Measurements from ENCODE around the gene SNPH. TPM values are rescaled to one million over a fixed set of nuclear protein-coding genes. Genes with fewer than 3 reads are reported as not detected.

Gene SNPH
- polyA plus RNA-seq, 2 of the 4 experiments (the other 2 are of a cell fraction): 1.1 to 5.2 TPM

- Histone ChIP-seq H3K4me2 (no peak overlapping the region), H3K4me3 (no peak overlapping the region), H3K9me3 (no peaks in the 10 kb centered on the region), H3K27ac (no peak overlapping the region), H3K4me1 (peaks cover 5% of the 10 kb centered on the region; the same call in 1 of the 3 replicates)
- CTCF ChIA-PET: interaction anchor here (0.8 to 1.6 kb wide), 3 partner anchors 117 to 183 kb away, joined by 3 to 5 read pairs (median 5); no protein-coding TSS in a partner anchor
- TF ChIP-seq CHD4 (IDR thresholded peaks at IDR 0.05; ENCODE audit: borderline replicate concordance) (no peak), HOXB5 (CRISPR knock-in tag; IDR thresholded peaks at IDR 0.05) (no peak), EHMT2 (IDR thresholded peaks at IDR 0.05; ENCODE audit: low read depth) (no peak), FOSL2 (IDR thresholded peaks at IDR 0.05) (no peak), FOSL2 (CRISPR knock-in tag; IDR thresholded peaks at IDR 0.05) (no peak), ELK1 (IDR thresholded peaks at IDR 0.05; ENCODE audit: low read depth, low read length) (no peak), FOSB (CRISPR knock-in tag; IDR thresholded peaks at IDR 0.05) (no peak), CHD2 (IDR thresholded peaks at IDR 0.05; ENCODE audit: low read length, partially characterized antibody) (no peak), REST (IDR thresholded peaks at IDR 0.05) (no peak), NR3C1 (IDR thresholded peaks at IDR 0.05) (no peak), BHLHE40 (IDR thresholded peaks at IDR 0.05; ENCODE audit: low read depth, low read length) (no peak), ZFP36 (IDR thresholded peaks at IDR 0.05; ENCODE audit: borderline replicate concordance, partially characterized antibody) (no peak), ZSCAN20 (CRISPR knock-in tag; IDR thresholded peaks at IDR 0.05) (no peak), ZC3H11A (IDR thresholded peaks at IDR 0.05) (no peak), PBX3 (IDR thresholded peaks at IDR 0.05) (no peak), NFE2L2 (conservative IDR thresholded peaks at IDR 0.05; ENCODE audit: low read length) (no peak), MAFK (IDR thresholded peaks at IDR 0.05; ENCODE audit: partially characterized antibody) (no peak)
- FAIRE-seq: no peak
- WGBS (ENCODE audit: missing lambda C conversion rate): 62% methylated on average over 6 of the region's 6 CpGs
- POLR2A ChIA-PET: no interaction called here
- no peak for DNase-seq (ENCODE audit: low read depth in 1 of 2, low spot score in 1 of 2)
- ATAC-seq: no peak
Measured at GRCh38 chr20:1320016-1320415, 53.9 kb downstream of the SNPH start.

- CTCF ChIA-PET: interaction anchor here (3.1 kb wide), 1 partner anchor 182 kb away, joined by 16 read pairs; no protein-coding TSS in a partner anchor
- H3K4me2 ChIP-seq: no peak overlapping the region
- POLR2A ChIA-PET: no interaction called here
- no peak overlapping the region for H3K27ac ChIP-seq
- H3K4me3 ChIP-seq: no peak overlapping the region
- FAIRE-seq (no peak), ATAC-seq (no peak), DNase-seq (ENCODE audit: low read depth in 1 of 2, low spot score in 1 of 2) (no peak)
- WGBS (ENCODE audit: missing lambda C conversion rate): 65% methylated on average over 17 of the region's 17 CpGs
- peaks cover 5% of the 10 kb centered on the region; the same call in 2 of the 3 replicates for H3K4me1 ChIP-seq
- no peaks in the 10 kb centered on the region for H3K9me3 ChIP-seq
- TF ChIP-seq POLR2A (IDR thresholded peaks at IDR 0.05; ENCODE audit: low read length) (peak; percentile 12; the same call in 1 of the 2 replicates), CEBPB (IDR thresholded peaks at IDR 0.05) (no peak)
Measured at GRCh38 chr20:1320902-1321653, 55.0 kb downstream of the SNPH start.
